Activated CD8-positive, alpha-beta T cell treated with anti-CD3 and anti-CD28 coated beads for 36 hours (primary cell): Measurements from ENCODE around the gene GSTM3. TPM values are rescaled to one million over a fixed set of nuclear protein-coding genes. Genes with fewer than 3 reads are reported as not detected.
"Not testable (repeated sequence)": the region's sequence is repeated elsewhere in the genome, so short reads cannot be mapped to it uniquely, and the experiment has no call there.

Source experiments
- ATAC-seq: fragments of 200-7000 bp; cut with Tn5 transposase; one replicate; pipeline ENCODE4 v1.10.0; 2021; ENCODE audit warnings: mild to moderate bottlenecking, moderate library complexity
- CTCF ChIA-PET: fragments of 350-600 bp; sonication (Branson Sonifier 250); formaldehyde crosslinking; loops from one replicate; lab custom pipeline; 2021; ENCODE audit warnings: antibody characterized with exemption; lab: Charles Lee
- POLR2A ChIA-PET: fragments of 350-600 bp; sonication (Branson Sonifier 250); formaldehyde crosslinking; loops from one replicate; lab custom pipeline; 2021; ENCODE audit warnings: antibody characterized with exemption; lab: Charles Lee
- DNase-seq: peaks from one replicate; pipeline ENCODE4 v3.0.0-alpha.2; 2020
- H3K27ac Mint-ChIP-seq: one replicate; pipeline ENCODE4 v1.8.0; 2021; ENCODE audit warnings: mild to moderate bottlenecking, mixed read lengths
- H3K27me3 Mint-ChIP-seq: one replicate; pipeline ENCODE4 v1.8.0; 2021; ENCODE audit warnings: mixed read lengths
- H3K36me3 Mint-ChIP-seq: one replicate; pipeline ENCODE4 v1.8.0; 2021; ENCODE audit warnings: low read depth, mixed read lengths
- H3K4me1 Mint-ChIP-seq: one replicate; pipeline ENCODE4 v1.8.0; 2021; ENCODE audit warnings: low read depth, mixed read lengths
- H3K4me3 Mint-ChIP-seq: one replicate; pipeline ENCODE4 v1.8.0; 2021; ENCODE audit warnings: mild to moderate bottlenecking, moderate library complexity, mixed read lengths
- H3K9me3 Mint-ChIP-seq: one replicate; pipeline ENCODE4 v1.8.0; 2021; ENCODE audit warnings: mixed read lengths
- CTCF ChIP-seq: fragments of 200-600 bp; IDR thresholded peaks from one replicate; pipeline ENCODE4 v1.8.0; 2022; ENCODE audit warnings: antibody characterized with exemption, mild to moderate bottlenecking
- intact Hi-C: fragments of 100-400 bp; cut with micrococcal nuclease; formaldehyde crosslinking; loops from one replicate; pipeline ENCODE4 v1.10.0; 2022
- total RNA-seq, 2 experiments: library from RNA; stranded (reverse); gene quantifications; one replicate each; pipeline ENCODE4 v1.2.3, GENCODE V29; 2021

GSTM3 gene
- total RNA-seq, 2 experiments from 2014 or later, result 40.8 to 42.0 TPM

DNA sequence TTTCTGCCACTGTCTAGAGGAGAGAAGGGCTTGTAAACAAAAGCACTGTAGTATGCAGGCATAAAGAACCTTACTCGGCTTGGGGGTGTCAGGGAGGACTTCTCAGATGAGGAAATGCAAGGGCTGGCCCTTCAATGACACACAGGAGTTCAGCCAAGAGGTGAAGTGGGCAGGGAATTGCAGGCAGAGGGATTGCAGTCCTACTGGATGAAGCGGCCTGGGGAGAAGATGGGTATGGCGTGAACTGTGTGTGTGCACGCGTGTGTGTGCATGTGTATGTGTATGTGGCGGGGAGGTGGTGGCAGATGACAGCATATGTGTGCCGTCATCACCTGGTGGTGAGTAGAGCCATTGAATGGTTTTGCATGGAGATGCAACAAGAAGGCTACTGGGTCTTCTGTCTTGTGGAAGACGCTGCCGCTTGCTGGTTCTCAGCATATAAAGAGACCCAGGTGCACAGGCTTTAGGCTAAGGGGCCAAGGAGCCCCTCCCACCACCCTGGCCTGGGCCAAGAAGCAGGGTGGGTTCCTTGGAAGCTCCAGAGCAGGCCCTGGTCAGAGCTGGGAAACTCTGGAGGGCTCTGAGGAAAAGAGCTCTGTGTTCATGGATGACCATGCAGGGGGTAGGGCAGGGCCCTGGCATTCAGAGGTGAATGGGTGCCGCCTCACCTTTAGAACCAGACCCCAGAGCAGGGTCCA, 26.9 kb upstream of the GSTM3 start:
- H3K4me1 Mint-ChIP-seq, result no peaks in the 10 kb centered on the region
- no peak for ATAC-seq
- ChIA-PET POLR2A (no interaction called here), CTCF (interaction anchor here (1.3 to 1.6 kb wide), 2 partner anchors 128 to 222 kb away, joined by 3 to 7 read pairs; no protein-coding TSS in a partner anchor)
- no peaks in the 10 kb centered on the region for H3K9me3 Mint-ChIP-seq
- no peaks in the 10 kb centered on the region for H3K36me3 Mint-ChIP-seq
- no peak for TF ChIP-seq CTCF
- intact Hi-C loops, result no loop called here
- DNase-seq, result no peak
- H3K4me3 Mint-ChIP-seq, result no peak overlapping the region
- H3K27me3 Mint-ChIP-seq, result no peaks in the 10 kb centered on the region
- H3K27ac Mint-ChIP-seq, result no peak overlapping the region

- H3K4me1 Mint-ChIP-seq, DNase-seq, POLR2A ChIA-PET, H3K27me3 Mint-ChIP-seq, H3K27ac Mint-ChIP-seq, CTCF ChIA-PET, H3K9me3 Mint-ChIP-seq, ATAC-seq, H3K4me3 Mint-ChIP-seq, H3K36me3 Mint-ChIP-seq, intact Hi-C loops: not testable (repeated sequence)
Measured at GRCh38 chr1:109766991-109767636, 26.3 kb upstream of the GSTM3 start.

DNA sequence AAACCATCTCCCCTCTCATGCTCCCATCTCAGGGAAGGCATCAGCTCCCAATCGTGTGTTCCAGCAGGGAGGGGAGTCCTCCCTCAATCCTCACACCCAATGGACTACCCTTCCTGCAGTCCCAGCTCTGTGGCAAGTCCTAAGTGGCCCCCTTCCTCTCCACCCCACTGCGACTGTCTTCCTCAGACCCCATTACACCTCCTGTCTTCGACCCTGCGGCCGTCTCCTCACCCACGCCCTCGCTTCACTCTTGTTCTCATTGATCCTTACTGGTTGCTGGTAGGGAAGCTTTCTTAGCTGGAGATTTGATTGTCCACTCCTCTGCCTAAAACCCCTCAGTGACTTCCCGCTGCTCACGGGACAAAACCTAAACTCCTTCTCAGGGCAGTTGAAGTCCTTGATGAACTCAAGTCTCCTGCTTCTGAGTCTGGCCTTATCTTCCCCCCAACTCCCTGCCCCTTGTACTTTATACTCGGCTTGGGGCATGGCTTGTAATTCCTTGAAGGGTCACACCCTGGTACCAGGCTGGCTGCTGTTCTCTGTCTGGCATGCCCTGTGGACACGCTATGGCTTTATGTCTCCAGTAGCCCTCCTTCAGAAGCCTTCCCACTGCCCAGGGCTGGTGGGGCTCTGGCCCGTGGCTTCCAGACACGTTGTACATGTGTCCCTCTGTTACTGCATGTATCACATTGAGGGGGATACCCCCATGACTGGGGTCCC, 25.2 kb upstream of the GSTM3 start:
- POLR2A ChIA-PET, result no interaction called here
- no peaks in the 10 kb centered on the region for H3K36me3 Mint-ChIP-seq
- H3K4me3 Mint-ChIP-seq, result no peak overlapping the region
- ATAC-seq (no peak), DNase-seq (no peak)
- H3K27ac Mint-ChIP-seq, result no peak overlapping the region
- no peak for TF ChIP-seq CTCF
- no peaks in the 10 kb centered on the region for H3K27me3 Mint-ChIP-seq
- no peaks in the 10 kb centered on the region for H3K4me1 Mint-ChIP-seq
- H3K9me3 Mint-ChIP-seq, result no peaks in the 10 kb centered on the region
- intact Hi-C loops, result no loop called here
- CTCF ChIA-PET, result interaction anchor here (1.9 kb wide), 1 partner anchor 126 kb away, joined by 7 read pairs; no protein-coding TSS in a partner anchor

DNA sequence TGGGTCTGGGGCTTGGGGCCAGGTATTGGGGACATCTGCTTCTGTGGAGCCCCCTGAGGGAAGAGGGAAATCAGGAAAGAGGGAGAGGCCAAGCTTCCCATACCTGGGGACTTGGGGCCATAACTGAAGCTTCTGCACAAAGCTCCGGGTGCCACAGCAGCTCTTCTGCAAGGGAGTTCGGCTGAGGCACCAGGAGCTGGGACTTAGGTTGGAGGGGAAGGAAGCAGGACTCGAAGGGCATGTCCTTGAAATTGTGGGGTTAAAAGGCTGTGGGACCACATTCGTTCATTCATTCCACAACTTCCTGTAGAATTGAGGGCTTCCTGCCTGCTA, 24.6 kb upstream of the GSTM3 start:
- H3K36me3 Mint-ChIP-seq, result no peaks in the 10 kb centered on the region

More for the DNA sequence above, 24.6 kb upstream of the GSTM3 start:
- no peak for DNase-seq
- Mint-ChIP-seq H3K27ac (no peak overlapping the region), H3K9me3 (no peaks in the 10 kb centered on the region), H3K4me1 (no peaks in the 10 kb centered on the region), H3K27me3 (no peaks in the 10 kb centered on the region), H3K4me3 (no peak overlapping the region)
- no peak for TF ChIP-seq CTCF
- ChIA-PET CTCF (interaction anchor here (1.9 kb wide), 1 partner anchor 125 kb away, joined by 7 read pairs; no protein-coding TSS in a partner anchor), POLR2A (no interaction called here)
- no peak for ATAC-seq
- intact Hi-C loops, result no loop called here
